ENCODE data around the gene LSM14A.
A peak's percentile ranks its signal among the peaks of the same experiment; 100 is the strongest.
"Not testable (repeated sequence)": the region's sequence is repeated elsewhere in the genome, so short reads cannot be mapped to it uniquely, and the experiment has no call there.

LSM14A gene

GRCh38 chr19:34159541-34159940, 12.8 kb upstream of the LSM14A start:
- DNase-seq = peak; percentile 3

- DNase-seq = not testable (repeated sequence)
Measured at GRCh38 chr19:34161902-34162301, 10.4 kb upstream of the LSM14A start.

DNA sequence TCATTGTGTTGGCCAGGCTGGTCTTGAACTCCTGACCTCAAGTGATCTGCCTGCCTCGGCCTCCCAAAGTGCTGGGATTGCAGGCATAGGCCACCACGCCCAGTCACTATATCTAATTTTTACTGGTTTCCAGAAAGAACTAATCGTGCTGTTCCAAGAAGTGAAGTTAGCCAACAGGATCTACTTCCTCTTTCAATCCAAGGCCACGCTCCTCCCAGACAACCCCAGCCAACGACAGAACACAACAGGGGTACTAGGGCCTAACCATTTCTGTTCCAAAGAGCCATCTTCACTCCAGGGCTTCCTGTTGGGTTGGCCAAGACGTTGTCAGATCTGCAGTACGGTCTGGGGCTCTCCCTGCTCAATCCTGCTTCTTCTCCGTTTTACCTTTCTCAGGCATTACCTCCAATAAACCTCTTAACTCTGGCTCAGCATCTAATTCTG, 7.0 kb upstream of the LSM14A start:
- no peak for DNase-seq

DNA sequence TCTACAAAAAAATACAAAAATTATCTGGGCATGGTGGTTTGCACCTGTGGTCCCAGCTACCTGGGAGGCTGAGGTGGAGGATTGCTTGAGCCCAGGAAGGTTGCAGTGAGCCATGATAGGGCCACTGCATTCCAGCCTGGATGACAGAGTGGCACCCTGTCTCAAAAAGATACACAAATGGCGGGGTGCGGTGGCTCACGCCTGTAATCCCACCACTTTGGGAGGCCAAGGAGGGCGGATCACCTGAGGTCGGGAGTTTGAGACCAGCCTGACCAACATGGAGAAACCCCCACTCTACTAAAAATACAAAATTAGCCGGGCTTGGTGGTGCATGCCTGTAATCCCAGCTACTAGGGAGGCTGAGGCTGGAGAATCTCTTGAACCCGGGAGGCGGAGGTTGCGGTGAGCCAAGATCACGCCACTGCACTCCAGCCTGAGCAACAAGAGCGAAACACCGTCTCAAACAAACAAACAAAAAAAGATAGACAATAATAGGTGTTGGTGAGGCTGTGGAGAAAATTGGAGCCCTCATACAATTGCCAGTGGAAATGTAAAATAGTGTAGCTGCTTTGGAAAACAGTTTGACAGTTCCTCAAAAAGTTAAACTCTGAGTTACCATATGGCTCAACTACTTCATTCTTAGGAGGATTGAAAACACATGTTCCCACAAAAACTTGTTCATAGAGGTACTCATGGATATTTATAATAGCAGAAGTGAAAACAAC, 2.7 kb upstream of the LSM14A start:
- not testable (repeated sequence) for DNase-seq

DNA sequence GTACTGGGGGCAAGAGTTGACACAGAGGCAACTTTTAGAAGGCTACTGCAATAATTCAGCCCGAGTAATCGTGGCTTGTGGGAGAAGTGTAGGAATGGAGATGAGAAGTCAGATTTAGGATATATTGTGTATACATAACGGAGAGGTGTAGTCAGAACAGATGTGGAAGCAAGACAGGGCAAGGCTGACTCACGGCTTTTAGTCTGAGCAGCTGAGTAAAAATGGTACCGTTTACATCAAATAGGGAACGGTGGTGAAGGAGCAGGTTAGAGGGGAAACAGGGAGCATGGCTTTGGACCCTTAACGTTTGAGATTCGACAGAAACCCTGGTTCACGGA, 796 bp upstream of the LSM14A start:
- DNase-seq = no peak

DNA sequence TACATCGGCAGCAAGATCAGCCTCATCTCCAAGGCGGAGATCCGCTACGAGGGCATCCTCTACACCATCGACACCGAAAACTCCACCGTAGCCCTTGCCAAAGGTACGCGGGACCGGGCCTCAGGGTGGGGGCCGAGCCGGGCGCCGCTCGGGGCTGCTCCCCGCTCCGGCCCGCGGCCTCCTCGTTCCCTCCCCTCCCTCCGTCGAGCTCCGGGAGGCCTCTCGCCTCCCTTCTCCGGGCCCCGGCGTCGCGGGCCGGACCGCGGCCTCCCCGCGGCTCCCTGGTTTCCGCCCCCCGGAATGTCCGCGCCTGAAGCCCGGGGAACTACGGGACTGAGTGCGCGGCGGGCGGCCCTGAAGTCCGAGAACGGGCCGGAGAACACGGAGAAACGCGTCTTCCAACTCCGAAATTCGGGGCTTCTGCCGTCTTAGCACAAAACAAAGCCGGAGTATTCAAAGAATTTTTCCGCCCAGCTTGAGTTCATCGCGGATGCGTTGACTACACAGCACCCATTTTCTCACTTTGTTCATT, 423 bp downstream of the LSM14A start:
- no peak for DNase-seq

- DNase-seq = peak; percentile 72
Measured at GRCh38 chr19:34173193-34173956, 1.1 kb downstream of the LSM14A start.

DNA sequence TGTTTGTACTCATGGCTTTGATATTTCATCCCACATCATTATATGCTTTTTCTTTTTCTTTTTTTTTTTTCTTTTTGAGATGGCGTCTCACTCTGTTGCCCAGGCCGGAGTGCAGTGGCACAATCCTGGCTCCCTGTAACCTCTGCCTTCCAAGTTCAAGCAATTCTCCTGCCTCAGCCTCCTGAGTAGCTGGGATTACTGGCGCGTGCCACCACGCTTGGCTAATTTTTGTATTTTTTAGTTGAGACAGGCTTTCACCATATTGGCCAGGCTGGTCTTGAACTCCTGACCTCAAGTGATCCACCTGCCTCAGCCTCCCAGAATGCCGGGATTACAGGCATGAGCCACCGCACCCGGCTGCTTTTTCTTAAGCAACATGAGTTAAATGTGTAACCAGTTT, 2.9 kb downstream of the LSM14A start:
- not testable (repeated sequence) for DNase-seq

DNA sequence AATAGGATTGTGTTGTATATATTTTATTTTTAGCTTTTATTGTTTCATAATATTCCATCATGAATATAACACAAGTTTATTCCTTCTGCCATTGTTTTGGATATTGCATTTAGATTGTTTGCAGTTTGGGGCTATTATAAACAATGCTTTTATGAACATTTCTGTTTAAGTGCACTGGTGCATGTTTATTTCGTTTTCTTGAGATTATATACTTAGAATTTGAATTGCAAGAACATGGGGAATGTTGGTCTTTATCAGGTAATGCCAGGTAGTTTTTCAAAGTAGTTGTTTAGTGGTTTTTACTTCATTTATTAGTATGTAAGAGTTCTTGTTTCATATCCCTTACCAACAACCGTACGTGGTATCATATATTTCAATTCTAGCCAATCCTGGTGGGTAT, 4.3 kb downstream of the LSM14A start:
- no peak for DNase-seq

DNA sequence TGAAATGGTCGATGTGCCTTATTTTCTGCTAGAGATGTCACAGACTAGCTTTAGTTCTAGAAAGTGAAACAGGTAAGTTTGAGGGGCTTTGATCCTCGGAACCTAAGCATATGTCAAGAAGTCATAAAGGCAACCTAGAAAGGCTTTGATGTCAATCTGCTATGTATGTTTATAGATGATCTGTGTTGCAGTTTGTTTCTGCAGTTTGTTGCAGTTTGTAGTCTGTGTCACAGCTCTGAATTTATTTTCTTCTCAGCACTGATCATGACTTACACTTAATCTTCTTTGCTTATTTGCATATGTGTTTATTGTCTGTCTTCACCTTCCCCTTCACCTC, 5.9 kb downstream of the LSM14A start:
- DNase-seq = no peak

GRCh38 chr19:34179066-34179465, 6.8 kb downstream of the LSM14A start:
- DNase-seq = no peak

- no peak for DNase-seq
Measured at GRCh38 chr19:34180273-34180672, 8.0 kb downstream of the LSM14A start.

DNA sequence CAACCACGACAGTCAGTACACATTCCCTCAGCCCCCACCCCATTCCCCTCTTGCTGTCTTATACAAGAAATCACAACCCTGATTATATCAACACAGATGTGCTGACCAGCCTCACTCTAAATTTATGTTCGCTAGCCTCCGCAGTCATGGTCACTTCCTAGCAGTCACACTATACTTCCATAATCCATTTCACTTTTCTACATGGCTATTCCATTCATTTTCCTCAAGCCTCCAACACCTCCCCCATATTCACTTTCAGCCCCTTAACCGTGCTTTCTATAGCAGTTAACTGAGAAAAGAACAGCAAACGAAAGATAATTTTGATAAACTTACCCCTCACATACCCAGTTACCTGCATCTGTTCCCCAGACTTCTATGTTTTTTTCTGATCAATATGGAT, 8.4 kb downstream of the LSM14A start:
- no peak for DNase-seq

DNA sequence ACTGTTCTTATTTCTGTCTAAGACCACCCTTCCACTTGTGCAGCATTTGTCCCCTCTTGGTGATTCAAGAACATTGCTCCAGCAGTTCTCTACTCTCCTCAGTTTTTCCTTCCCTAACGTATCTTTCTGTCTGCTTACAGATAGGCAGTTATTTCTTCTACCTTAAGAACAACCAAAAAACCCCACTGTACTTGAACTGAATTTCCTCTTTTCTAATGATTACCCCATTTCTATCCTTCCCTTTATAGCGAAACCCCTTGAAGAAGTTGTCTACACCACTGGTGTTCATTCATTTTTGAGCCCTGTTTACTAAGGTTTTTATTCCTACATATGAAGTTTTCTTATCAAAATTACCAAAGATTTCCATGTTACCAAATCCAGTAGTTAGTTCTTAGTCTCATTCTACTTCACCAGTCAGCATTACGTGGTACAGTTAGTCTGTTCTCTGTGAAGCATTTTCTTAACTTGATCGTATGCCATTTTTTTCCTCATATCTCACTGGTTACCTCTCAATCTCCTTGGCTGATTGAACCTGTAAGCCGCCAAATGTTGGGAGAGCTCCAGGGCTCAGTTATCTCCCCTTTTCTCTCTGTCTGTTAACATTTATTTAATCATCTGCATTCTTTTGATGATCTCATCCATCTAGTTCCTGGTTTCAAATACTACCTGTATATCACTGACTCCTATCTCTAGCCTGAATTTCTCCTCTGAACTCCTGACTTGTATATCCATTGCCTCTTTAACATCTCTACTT, 9.0 kb downstream of the LSM14A start:
- DNase-seq = no peak

- DNase-seq = no peak
Measured at GRCh38 chr19:34182125-34182524, 9.8 kb downstream of the LSM14A start.

DNA sequence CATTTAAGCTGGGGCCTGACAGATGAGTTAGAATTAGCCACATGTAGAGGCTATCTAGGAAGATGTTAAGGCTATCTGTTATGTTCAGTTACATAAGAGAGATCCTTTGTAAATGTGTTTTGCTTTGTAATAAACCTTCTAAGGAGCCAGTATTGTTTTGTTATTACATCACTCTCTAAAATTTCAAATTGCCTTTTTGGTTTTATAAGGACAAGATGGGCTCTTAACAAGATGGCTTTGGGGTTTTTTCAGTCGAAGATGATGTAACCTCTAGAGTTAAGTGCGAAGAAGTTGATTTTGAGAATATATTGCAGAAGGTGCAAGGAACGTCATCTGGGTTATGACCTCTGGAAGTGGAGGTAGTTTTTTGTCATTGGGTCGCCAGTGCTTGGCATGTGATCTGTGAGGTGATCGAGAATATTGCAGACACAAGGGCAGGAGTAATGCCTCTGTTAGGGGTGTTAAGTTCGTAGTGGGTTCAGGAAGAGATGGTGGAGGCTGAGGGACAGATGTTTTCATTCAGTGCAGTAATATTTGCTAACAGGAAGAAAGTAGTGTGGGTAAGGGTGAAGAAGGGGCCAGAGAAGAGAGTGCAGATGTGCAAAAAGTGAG, 12.7 kb downstream of the LSM14A start:
- DNase-seq = no peak

DNA sequence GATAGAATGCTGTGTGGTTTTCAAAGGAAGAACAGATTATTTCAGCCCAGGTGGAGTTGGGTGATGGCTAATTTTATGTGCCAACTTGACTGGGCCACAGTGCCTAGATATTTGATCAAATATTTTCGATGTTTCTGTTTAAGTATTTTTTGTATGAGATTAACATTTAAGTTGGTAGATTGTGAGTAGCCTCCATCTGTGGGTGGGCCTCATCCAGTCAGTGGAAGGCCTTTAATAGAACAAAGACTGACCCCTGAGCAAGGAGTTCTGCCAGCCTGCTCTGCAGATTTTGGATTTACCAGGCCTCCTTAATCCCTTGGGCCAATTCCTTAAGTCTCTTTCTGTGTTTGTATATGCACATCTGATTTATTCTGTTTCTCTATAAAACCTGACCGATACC, 13.9 kb downstream of the LSM14A start:
- DNase-seq = no peak

DNA sequence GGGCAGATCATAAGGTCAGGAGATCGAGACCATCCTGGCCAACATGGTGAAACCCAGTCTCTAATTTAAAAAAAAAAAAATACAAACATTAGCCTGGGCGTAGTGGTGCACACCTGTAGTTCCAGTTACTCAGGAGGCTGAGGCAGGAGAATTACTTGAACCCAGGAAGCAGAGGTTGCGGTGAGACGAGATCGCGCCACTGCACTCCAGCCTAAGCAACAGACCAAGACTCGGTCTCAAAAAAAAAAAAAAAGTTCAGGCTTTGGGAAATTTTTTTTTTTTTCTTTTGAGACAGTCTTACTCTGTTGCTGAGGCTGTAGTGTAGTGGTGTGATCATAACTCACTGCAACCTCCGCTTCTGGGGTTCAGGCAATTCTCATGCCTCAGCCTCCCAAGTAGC, 14.7 kb downstream of the LSM14A start:
- DNase-seq = no peak

GRCh38 chr19:34188408-34188807, 16.1 kb downstream of the LSM14A start:
- no peak for DNase-seq

- no peak for DNase-seq
Measured at GRCh38 chr19:34189199-34189916, 17.1 kb downstream of the LSM14A start.

DNA sequence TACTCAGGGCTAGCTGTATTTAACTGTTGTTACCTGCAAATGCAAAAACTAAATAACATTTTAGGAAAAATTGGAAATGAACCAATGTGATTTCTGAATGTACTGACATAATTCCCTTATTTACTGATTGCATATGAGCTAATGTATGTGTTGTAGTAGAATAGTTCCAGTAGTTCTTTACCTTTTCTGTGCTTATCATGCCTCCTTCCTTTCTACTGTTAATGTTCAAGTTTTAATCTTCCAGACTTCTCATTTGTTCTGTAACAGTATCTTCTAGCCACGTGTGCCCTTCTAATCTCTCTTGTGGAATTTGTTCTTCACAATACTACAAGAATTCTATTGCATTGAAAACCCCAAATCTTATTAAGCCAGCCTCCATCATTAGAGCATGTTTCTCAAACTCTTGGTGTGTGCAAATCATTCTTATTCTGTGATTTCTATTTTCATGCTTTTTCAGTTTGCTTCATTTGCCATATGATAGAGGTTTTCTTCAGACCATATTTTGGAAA, 17.7 kb downstream of the LSM14A start:
- no peak for DNase-seq

DNA sequence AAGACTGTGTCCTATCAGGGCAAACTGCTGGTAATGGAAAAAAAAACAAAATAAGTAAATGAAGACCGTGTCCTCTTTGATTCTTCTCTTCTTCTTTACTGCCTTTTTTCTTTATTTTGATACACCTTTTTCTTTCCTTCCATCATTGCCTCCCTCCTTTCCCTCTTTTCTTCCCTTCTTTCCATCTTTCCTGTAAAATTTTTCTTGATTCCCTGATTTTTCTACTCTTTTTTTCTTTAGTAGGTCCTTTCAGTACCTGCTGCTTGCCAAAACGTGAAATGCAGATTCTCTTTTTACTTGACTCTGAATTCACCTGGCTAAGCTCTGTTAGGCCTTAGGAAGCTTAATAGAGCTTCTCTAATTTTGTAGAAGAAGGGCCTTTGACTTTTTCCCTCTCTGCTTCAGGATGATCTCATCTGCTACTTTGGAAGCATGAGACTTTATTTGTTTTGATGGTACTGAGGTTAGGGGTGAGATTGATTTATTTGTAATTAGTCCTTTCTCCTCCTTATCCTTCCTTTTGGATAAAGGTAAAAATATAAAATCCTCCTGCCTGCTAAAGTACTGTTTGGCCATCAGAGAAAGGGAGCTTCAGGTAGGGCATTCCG, 19.2 kb downstream of the LSM14A start:
- no peak for DNase-seq
